HepG2 (cell line): Measurements from ENCODE around the gene NXT1. TPM values are rescaled to one million over a fixed set of nuclear protein-coding genes. Genes with fewer than 3 reads are reported as not detected.

ENCODE experiments used
- ATAC-seq: fragments of 200-7000 bp; cut with Tn5 transposase; 3 replicates; pipeline ENCODE4 v1.9.1; 2020; ENCODE audit warnings: mild to moderate bottlenecking, moderate library complexity
- BruUV-seq: library from RNA; stranded (reverse); fragments of 400-500 nt; replicated peaks from 2 replicates; lab custom pipeline; 2021; lab: Mats Ljungman, UMichigan
- CTCF ChIA-PET: fragments of 300-600 bp; formaldehyde crosslinking; extraction: SDS; loops from one replicate; lab custom pipeline; 2021; ENCODE audit warnings: low total read pairs, inconsistent platforms, low intra/inter-chr PET ratio; lab: Yijun Ruan, JAX
- POLR2A ChIA-PET: fragments of 350-600 bp; sonication (Branson Sonifier 250); formaldehyde crosslinking; loops from one replicate; lab custom pipeline; 2020; ENCODE audit warnings: antibody characterized with exemption, inconsistent platforms; lab: Yijun Ruan, JAX
- DNase-seq: peaks from one replicate; pipeline ENCODE4 v3.0.0-alpha.2; 2015; ENCODE audit warnings: low spot score
- FAIRE-seq: peaks from 3 replicates; lab custom pipeline; 2011; peaks lifted over from hg19 to GRCh38; lab: Jason Lieb, UNC
- H2AFZ ChIP-seq: one replicate; pipeline ENCODE4 v1.6.1; 2011; ENCODE audit warnings: low read length, inconsistent platforms
- H3K27ac ChIP-seq: fragments of 300-600 bp; 3 replicates; pipeline ENCODE4 v1.8.0; 2011; ENCODE audit warnings: mixed run types, mild to moderate bottlenecking, mixed read lengths, low read length, inconsistent platforms; ENCODE audit not compliant: insufficient read depth; ENCODE audit errors: extremely low read length
- H3K27me3 ChIP-seq, 2 experiments: fragments of 200-600 bp in 1 of 2; 2 replicates in 1 of 2; 3 replicates in 1 of 2; pipeline versions ENCODE4 v1.6.0 to v1.8.0; 2011; ENCODE audit warnings: low read length in 2 of 2, mild to moderate bottlenecking in 2 of 2, moderate library complexity in 2 of 2, inconsistent platforms in 1 of 2; ENCODE audit not compliant: insufficient read depth in 2 of 2, control insufficient read depth in 1 of 2
- H3K36me3 ChIP-seq, 2 experiments: fragments of 200-600 bp in 1 of 2; replicated peaks in 1 of 2; 2 replicates in 1 of 2; 3 replicates in 1 of 2; pipeline versions ENCODE4 v1.5.1 to v1.8.0; 2011; ENCODE audit warnings: low read length in 2 of 2, inconsistent platforms in 1 of 2; ENCODE audit not compliant: insufficient read depth in 2 of 2, control insufficient read depth in 1 of 2
- H3K4me1 ChIP-seq: 2 replicates; pipeline ENCODE4 v1.5.1; 2012; ENCODE audit warnings: low read length, inconsistent platforms; ENCODE audit not compliant: insufficient read depth
- H3K4me2 ChIP-seq: 2 replicates; pipeline ENCODE4 v1.6.0; 2011; ENCODE audit warnings: low read depth, low read length, inconsistent platforms
- H3K4me3 ChIP-seq, 3 experiments: fragments of 200-600 bp in 1 of 3; sonication (generic), shearing (Covaris generic) in 1 of 3; replicated peaks in 1 of 3; 2 replicates each; pipeline ENCODE4 v1.5.1; 2011 to 2016; ENCODE audit warnings: low read length in 3 of 3, inconsistent platforms in 2 of 3, low read depth in 2 of 3, mild to moderate bottlenecking in 2 of 3, control low read depth in 1 of 3, mixed read lengths in 1 of 3; ENCODE audit not compliant: insufficient read depth in 1 of 3
- H3K79me2 ChIP-seq: one replicate; pipeline ENCODE4 v1.6.1; 2011; ENCODE audit warnings: low read length, inconsistent platforms; ENCODE audit not compliant: insufficient read depth
- H3K9ac ChIP-seq: 2 replicates; pipeline ENCODE4 v1.6.0; 2011; ENCODE audit warnings: mild to moderate bottlenecking, low read depth, low read length, inconsistent platforms; ENCODE audit not compliant: insufficient read depth
- H3K9me3 ChIP-seq: 2 replicates; pipeline ENCODE4 v1.5.1; 2012; ENCODE audit warnings: mild to moderate bottlenecking, low read length
- H4K20me1 ChIP-seq: 2 replicates; pipeline ENCODE4 v1.6.0; 2011; ENCODE audit warnings: inconsistent platforms, mild to moderate bottlenecking, low read length, moderate library complexity; ENCODE audit not compliant: insufficient read depth
- CEBPB ChIP-seq: IDR thresholded peaks from 2 replicates; pipeline ENCODE4 v1.6.1; 2011; ENCODE audit warnings: low read depth, low read length, improper control_type of control experiment, borderline replicate concordance
- CHD4 ChIP-seq: fragments of 200-600 bp; sonication (generic); IDR thresholded peaks from 2 replicates; pipeline ENCODE4 v1.7.0; 2017; ENCODE audit warnings: mild to moderate bottlenecking, low read length, borderline replicate concordance
- CREB1 ChIP-seq, 2 experiments: fragments of 450-650 bp in 1 of 2; IDR thresholded peaks; 2 replicates each; pipeline ENCODE4 v1.6.1; 2016 to 2017; ENCODE audit warnings: control low read depth in 1 of 2, mild to moderate bottlenecking in 1 of 2, missing compliant biosample characterization in 1 of 2, missing genetic modification characterization in 1 of 2
- FOSL2 ChIP-seq: sonication (generic); formaldehyde crosslinking; IDR thresholded peaks from 2 replicates; pipeline ENCODE4 v1.4.0; 2020; ENCODE audit warnings: missing genetic modification reagents
- HNF4A ChIP-seq: sonication (generic); formaldehyde crosslinking; IDR thresholded peaks from 2 replicates; pipeline ENCODE4 v1.4.0; 2020; ENCODE audit warnings: missing genetic modification reagents
- MAFK ChIP-seq, 2 experiments: IDR thresholded peaks in 1 of 2; conservative IDR thresholded peaks in 1 of 2; 2 replicates each; pipeline ENCODE4 v1.6.1; 2011; ENCODE audit warnings: improper control_type of control experiment in 2 of 2, low read length in 2 of 2
- NFE2 ChIP-seq: sonication (generic); formaldehyde crosslinking; IDR thresholded peaks from 2 replicates; pipeline ENCODE4 v1.4.0; 2020; ENCODE audit warnings: missing genetic modification reagents
- PAF1 ChIP-seq: IDR thresholded peaks from 2 replicates; pipeline ENCODE4 v1.6.1; 2016; ENCODE audit warnings: missing genetic modification reagents, missing compliant biosample characterization
- POLR2AphosphoS5 ChIP-seq: IDR thresholded peaks from 2 replicates; pipeline ENCODE4 v1.6.1; 2012; ENCODE audit warnings: low read depth, low read length
- RBFOX2 ChIP-seq: fragments of 200-400 bp; formaldehyde crosslinking; IDR thresholded peaks from 2 replicates; pipeline ENCODE4 v1.6.1; 2017; ENCODE audit warnings: low read depth, mild to moderate bottlenecking, low read length
- RBM22 ChIP-seq: fragments of 200-400 bp; formaldehyde crosslinking; optimal IDR thresholded peaks from 2 replicates; pipeline ENCODE3; 2017; ENCODE audit warnings: mild to moderate bottlenecking, low read length, moderate library complexity
- TBX3 ChIP-seq: fragments of 450-650 bp; IDR thresholded peaks from 2 replicates; pipeline ENCODE4 v1.6.1; 2017; ENCODE audit warnings: antibody characterized with exemption, mild to moderate bottlenecking, inconsistent platforms, borderline replicate concordance
- ZBTB1 ChIP-seq: sonication (generic); formaldehyde crosslinking; IDR thresholded peaks from 2 replicates; pipeline ENCODE4 v1.4.0; 2020; ENCODE audit warnings: missing genetic modification reagents, borderline replicate concordance
- ZNF547 ChIP-seq: sonication (generic); formaldehyde crosslinking; IDR thresholded peaks from 2 replicates; pipeline ENCODE4 v1.5.1; 2020; ENCODE audit warnings: mild to moderate bottlenecking, missing genetic modification reagents
- ZNF619 ChIP-seq: sonication (generic); formaldehyde crosslinking; IDR thresholded peaks from 2 replicates; pipeline ENCODE4 v1.4.0; 2020; ENCODE audit warnings: mild to moderate bottlenecking, missing genetic modification reagents
- ZNF83 ChIP-seq: sonication (generic); formaldehyde crosslinking; IDR thresholded peaks from 2 replicates; pipeline ENCODE4 v1.4.0; 2020; ENCODE audit warnings: missing genetic modification reagents, mild to moderate bottlenecking, borderline replicate concordance
- in situ Hi-C: cut with HindIII; loops from 2 replicates; pipeline ENCODE4 v1.10.0; 2017; ENCODE audit warnings: low pct_unique_long_range_greater_than_20kb; ENCODE audit not compliant: extremely low pct_ligation_motif_present
- intact Hi-C: fragments of 100-400 bp; cut with micrococcal nuclease; formaldehyde crosslinking; loops from one replicate; pipeline ENCODE4 v1.10.0; 2022; ENCODE audit not compliant: unreplicated experiment
- polyA plus RNA-seq, 8 experiments: library from polyadenylated mRNA; depleted of rRNA in 3 of 8; stranded (reverse) in 7 of 8; unstranded in 1 of 8; fragments of >200 nt; fragmentation: Illumina TruSeq in 4 of 8; extraction: Trizol in 4 of 8; gene quantifications; 2 replicates each; pipeline versions ENCODE4 v1.2.1 to v1.2.3, GENCODE V29; 2011 to 2016; ENCODE audit warnings: low read depth in 4 of 8, missing spikeins in 1 of 8, mixed read lengths in 1 of 8; ENCODE audit not compliant: insufficient read depth in 1 of 8
- total RNA-seq, 5 experiments: library from RNA; depleted of rRNA; stranded (reverse); fragments of >200 nt; fragmentation: Illumina TruSeq; extraction: Trizol; gene quantifications; 2 replicates each; pipeline ENCODE4 v1.2.3, GENCODE V29; 2016; ENCODE audit warnings: low read depth in 1 of 5
- TF ChIP-seq, protein P1 (sequence below): sonication (generic); formaldehyde crosslinking; IDR thresholded peaks from 2 replicates; pipeline ENCODE4 v1.4.0; 2020; ENCODE audit warnings: mild to moderate bottlenecking, missing genetic modification reagents

The NXT1 gene
- total and polyA plus RNA-seq, 2 of the 13 experiments (the other 11 are each of a cell fraction or from before 2014, with no cell fraction given), result 35.6 to 65.9 TPM

DNA sequence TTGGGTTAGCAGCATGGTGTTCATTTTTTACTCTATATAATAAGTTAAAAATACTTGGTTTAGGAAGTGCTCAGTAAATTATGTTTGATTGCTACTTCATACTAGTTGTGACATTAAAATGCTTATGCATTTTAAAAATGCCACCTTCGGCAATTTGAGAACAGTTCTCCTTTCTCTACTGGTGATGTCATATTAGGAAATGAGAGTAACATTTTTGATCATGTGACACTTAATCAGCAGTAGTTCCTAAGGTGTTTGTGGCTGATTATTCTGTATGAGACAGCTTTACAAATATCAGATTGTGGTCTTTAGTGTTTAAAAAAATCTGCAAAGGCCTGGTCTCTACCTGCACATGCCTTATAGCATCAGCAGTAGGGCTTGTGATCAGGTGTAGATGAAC is 15.8 kb downstream of the NXT1 start (continued):
- TF ChIP-seq, protein P1, sequence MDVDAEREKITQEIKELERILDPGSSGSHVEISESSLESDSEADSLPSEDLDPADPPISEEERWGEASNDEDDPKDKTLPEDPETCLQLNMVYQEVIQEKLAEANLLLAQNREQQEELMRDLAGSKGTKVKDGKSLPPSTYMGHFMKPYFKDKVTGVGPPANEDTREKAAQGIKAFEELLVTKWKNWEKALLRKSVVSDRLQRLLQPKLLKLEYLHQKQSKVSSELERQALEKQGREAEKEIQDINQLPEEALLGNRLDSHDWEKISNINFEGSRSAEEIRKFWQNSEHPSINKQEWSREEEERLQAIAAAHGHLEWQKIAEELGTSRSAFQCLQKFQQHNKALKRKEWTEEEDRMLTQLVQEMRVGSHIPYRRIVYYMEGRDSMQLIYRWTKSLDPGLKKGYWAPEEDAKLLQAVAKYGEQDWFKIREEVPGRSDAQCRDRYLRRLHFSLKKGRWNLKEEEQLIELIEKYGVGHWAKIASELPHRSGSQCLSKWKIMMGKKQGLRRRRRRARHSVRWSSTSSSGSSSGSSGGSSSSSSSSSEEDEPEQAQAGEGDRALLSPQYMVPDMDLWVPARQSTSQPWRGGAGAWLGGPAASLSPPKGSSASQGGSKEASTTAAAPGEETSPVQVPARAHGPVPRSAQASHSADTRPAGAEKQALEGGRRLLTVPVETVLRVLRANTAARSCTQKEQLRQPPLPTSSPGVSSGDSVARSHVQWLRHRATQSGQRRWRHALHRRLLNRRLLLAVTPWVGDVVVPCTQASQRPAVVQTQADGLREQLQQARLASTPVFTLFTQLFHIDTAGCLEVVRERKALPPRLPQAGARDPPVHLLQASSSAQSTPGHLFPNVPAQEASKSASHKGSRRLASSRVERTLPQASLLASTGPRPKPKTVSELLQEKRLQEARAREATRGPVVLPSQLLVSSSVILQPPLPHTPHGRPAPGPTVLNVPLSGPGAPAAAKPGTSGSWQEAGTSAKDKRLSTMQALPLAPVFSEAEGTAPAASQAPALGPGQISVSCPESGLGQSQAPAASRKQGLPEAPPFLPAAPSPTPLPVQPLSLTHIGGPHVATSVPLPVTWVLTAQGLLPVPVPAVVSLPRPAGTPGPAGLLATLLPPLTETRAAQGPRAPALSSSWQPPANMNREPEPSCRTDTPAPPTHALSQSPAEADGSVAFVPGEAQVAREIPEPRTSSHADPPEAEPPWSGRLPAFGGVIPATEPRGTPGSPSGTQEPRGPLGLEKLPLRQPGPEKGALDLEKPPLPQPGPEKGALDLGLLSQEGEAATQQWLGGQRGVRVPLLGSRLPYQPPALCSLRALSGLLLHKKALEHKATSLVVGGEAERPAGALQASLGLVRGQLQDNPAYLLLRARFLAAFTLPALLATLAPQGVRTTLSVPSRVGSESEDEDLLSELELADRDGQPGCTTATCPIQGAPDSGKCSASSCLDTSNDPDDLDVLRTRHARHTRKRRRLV (CRISPR knock-in tag), result no peak
- TF ChIP-seq MAFK (conservative IDR thresholded peaks at IDR 0.05 in 1 of 2, IDR thresholded peaks at IDR 0.05 in 1 of 2; ENCODE audit: low read length in 2 of 2) (peak; percentile 78 to 84), NFE2 (no peak), CREB1 (IDR thresholded peaks at IDR 0.05) (peak; percentile 54), CREB1 (CRISPR knock-in tag; IDR thresholded peaks at IDR 0.05) (no peak), POLR2AphosphoS5 (peak; percentile 28; the same call in 1 of the 2 replicates), ZNF83 (CRISPR knock-in tag) (no peak), ZNF619 (no peak)

- no peak overlapping the region for H2AFZ ChIP-seq
- no peak overlapping the region for H3K9ac ChIP-seq
- ChIA-PET CTCF (no interaction called here), POLR2A (interaction anchor here (1.4 to 1.9 kb wide), 2 partner anchors 10 to 18 kb away, joined by 3 to 6 read pairs; no protein-coding TSS in a partner anchor)
- H3K27me3 ChIP-seq, result no peaks in the 10 kb centered on the region; a peak in 1 of 5 replicates
- H3K4me2 ChIP-seq, result peak overlapping the region; percentile 26; the same call in 1 of the 2 replicates
- peaks cover 50% of the 10 kb centered on the region for H3K4me1 ChIP-seq
- no peaks in the 10 kb centered on the region for H3K9me3 ChIP-seq
- H3K27ac ChIP-seq, result no peak overlapping the region
- no peak overlapping the region for H3K4me3 ChIP-seq
- in situ Hi-C loops (no loop called here), intact Hi-C loops (no loop called here)
- FAIRE-seq (no peak), DNase-seq (no peak), ATAC-seq (no peak)
- peaks cover 12% of the 10 kb centered on the region; the same call in 1 of the 2 replicates for H4K20me1 ChIP-seq
- BruUV-seq, result no TSS peak
- H3K79me2 ChIP-seq, result peaks cover 54% of the 10 kb centered on the region
- H3K36me3 ChIP-seq, result peaks cover 33 to 63% of the 10 kb centered on the region in 2 experiments
- no peak for TF ChIP-seq ZNF547 (CRISPR knock-in tag)
- TF ChIP-seq TBX3, result no peak
- TF ChIP-seq CEBPB, result no peak
- TF ChIP-seq RBM22, result peak; percentile 64
- TF ChIP-seq PAF1 (CRISPR knock-in tag), result 0 out of 2 replicates have a peak, but pooled peaks have one; percentile 44
- TF ChIP-seq ZBTB1, result no peak
- TF ChIP-seq CREB1 (IDR thresholded peaks at IDR 0.05), result 0 out of 2 replicates have a peak, but pooled peaks have one; percentile 4
- TF ChIP-seq CREB1 (CRISPR knock-in tag; IDR thresholded peaks at IDR 0.05), result no peak
- no peak for TF ChIP-seq HNF4A
- peak; percentile 23; the same call in 1 of the 2 replicates for TF ChIP-seq FOSL2 (CRISPR knock-in tag)
- no peak for TF ChIP-seq RBFOX2
- no peak for TF ChIP-seq CHD4
These were observed 17.2 kb downstream of the NXT1 start for GRCh38 chr20:23367770-23368169.
